Endodermal cell (in vitro differentiated cells): ENCODE results near the gene HMBS. TPM values are rescaled to one million over a fixed set of nuclear protein-coding genes. Genes with fewer than 3 reads are reported as not detected.

Experiments used
- DNase-seq: peaks from one replicate; pipeline ENCODE4 v3.0.0-alpha.2; 2017
- H3K27ac ChIP-seq: 2 replicates; pipeline ENCODE4 v1.5.1; 2013; ENCODE audit warnings: mild to moderate bottlenecking, low read depth, low read length, moderate library complexity
- H3K27me3 ChIP-seq: 2 replicates; pipeline ENCODE4 v1.6.1; 2013; ENCODE audit warnings: mild to moderate bottlenecking, low read length, moderate library complexity; ENCODE audit not compliant: insufficient read depth, control insufficient read depth, poor library complexity, severe bottlenecking
- H3K36me3 ChIP-seq: 2 replicates; pipeline ENCODE4 v1.7.0; 2013; ENCODE audit warnings: mild to moderate bottlenecking, low read length, moderate library complexity; ENCODE audit not compliant: control insufficient read depth, insufficient read depth
- H3K4me1 ChIP-seq: one replicate; pipeline ENCODE4 v1.7.0; 2013; ENCODE audit warnings: low read length; ENCODE audit not compliant: control insufficient read depth, insufficient read depth
- H3K4me3 ChIP-seq: 2 replicates; pipeline ENCODE4 v1.5.1; 2013; ENCODE audit warnings: mild to moderate bottlenecking, low read length, moderate library complexity
- H3K9ac ChIP-seq: 2 replicates; pipeline ENCODE4 v1.6.1; 2013; ENCODE audit warnings: mild to moderate bottlenecking, low read length, moderate library complexity; ENCODE audit not compliant: poor library complexity, severe bottlenecking; ENCODE audit errors: extremely low read depth
- H3K9me3 ChIP-seq: 2 replicates; pipeline ENCODE4 v1.6.1; 2013; ENCODE audit warnings: mild to moderate bottlenecking, low read length, moderate library complexity; ENCODE audit not compliant: control insufficient read depth
- H3K27ac Mint-ChIP-seq: 2 replicates; pipeline ENCODE4 v1.8.0; 2020; ENCODE audit warnings: mixed read lengths
- H3K27me3 Mint-ChIP-seq: 2 replicates; pipeline ENCODE4 v1.8.0; 2021; ENCODE audit warnings: mild to moderate bottlenecking, mixed read lengths; ENCODE audit not compliant: insufficient read depth
- H3K36me3 Mint-ChIP-seq: 2 replicates; pipeline ENCODE4 v1.8.0; 2020; ENCODE audit warnings: low read depth, mixed read lengths
- H3K4me1 Mint-ChIP-seq: 2 replicates; pipeline ENCODE4 v1.8.0; 2020; ENCODE audit warnings: mixed read lengths
- H3K4me3 Mint-ChIP-seq: 2 replicates; pipeline ENCODE4 v1.8.0; 2020; ENCODE audit warnings: mild to moderate bottlenecking, moderate library complexity, mixed read lengths
- H3K9me3 Mint-ChIP-seq: 2 replicates; pipeline ENCODE4 v1.8.0; 2020; ENCODE audit warnings: mild to moderate bottlenecking, mixed read lengths
- CTCF ChIP-seq: fragments of 200-600 bp; sonication (generic); conservative IDR thresholded peaks from 2 replicates; pipeline ENCODE4 v1.5.0; 2021; ENCODE audit warnings: antibody characterized with exemption, mild to moderate bottlenecking
- WGBS, 2 experiments: methylation state at CpG; one replicate each; pipeline versions ENCODE4 v1.1.5 to v1.1.7; 2013; ENCODE audit warnings: missing lambda C conversion rate in 2 of 2, mixed read lengths in 1 of 2; ENCODE audit not compliant: insufficient coverage in 1 of 2, insufficient read length in 1 of 2; 5-methylcytosine and 5-hydroxymethylcytosine counted together
- total RNA-seq, 2 donors: library from RNA; stranded (reverse); fragmentation: NEBNext Ultra II Directional in 1 of 2; extraction: Animal tissue kit (Norgen Biotek cat#: 25700) in 1 of 2; gene quantifications; 2 replicates in 1 of 2; 3 replicates in 1 of 2; pipeline ENCODE4 v1.2.1, GENCODE V29; 2021

The HMBS gene
- total RNA-seq, 2 donors from 2014 or later, result 45.9 to 54.8 TPM

GRCh38 chr11:119118946-119119345, 34.3 kb downstream of the HMBS start:
- Histone ChIP-seq H3K36me3 (peaks cover 5% of the 10 kb centered on the region), H3K4me1 (no peaks in the 10 kb centered on the region), H3K9me3 (no peaks in the 10 kb centered on the region), H3K9ac (no peak overlapping the region), H3K27ac (no peak overlapping the region), H3K27me3 (no peaks in the 10 kb centered on the region), H3K4me3 (no peak overlapping the region)
- no peak for DNase-seq
- H3K4me1 Mint-ChIP-seq, result peaks cover 18% of the 10 kb centered on the region
- H3K27me3 Mint-ChIP-seq, result no peaks in the 10 kb centered on the region
- peaks cover 9% of the 10 kb centered on the region for H3K36me3 Mint-ChIP-seq
- no CpG with 5 or more reads among the region's 1 CpG for WGBS, 2 experiments
- no peaks in the 10 kb centered on the region for H3K9me3 Mint-ChIP-seq
- TF ChIP-seq CTCF, result no peak
- no peak overlapping the region for H3K4me3 Mint-ChIP-seq
- H3K27ac Mint-ChIP-seq, result no peak overlapping the region

GRCh38 chr11:119120639-119121007, 35.9 kb downstream of the HMBS start:
- Histone ChIP-seq H3K27ac (no peak overlapping the region), H3K4me3 (peak overlapping the region; percentile 94), H3K9ac (peak overlapping the region; percentile 59), H3K27me3 (no peaks in the 10 kb centered on the region), H3K36me3 (peaks cover 19% of the 10 kb centered on the region), H3K9me3 (no peaks in the 10 kb centered on the region), H3K4me1 (no peaks in the 10 kb centered on the region)
- H3K9me3 Mint-ChIP-seq, result no peaks in the 10 kb centered on the region
- 65 to 72% methylated on average over 5 of the region's 5 CpGs for WGBS, 2 experiments
- H3K36me3 Mint-ChIP-seq, result peaks cover 11% of the 10 kb centered on the region
- peak overlapping the region; percentile 91 for H3K4me3 Mint-ChIP-seq
- H3K27me3 Mint-ChIP-seq, result no peaks in the 10 kb centered on the region
- no peak for DNase-seq
- H3K27ac Mint-ChIP-seq, result peak overlapping the region; percentile 78
- peaks cover 18% of the 10 kb centered on the region for H3K4me1 Mint-ChIP-seq
- no peak for TF ChIP-seq CTCF

- 1% methylated on average over 44 to 53 of the region's 54 CpGs for WGBS, 2 experiments
- H3K9me3 ChIP-seq, result no peaks in the 10 kb centered on the region
- H3K4me1 Mint-ChIP-seq, result peaks cover 18% of the 10 kb centered on the region
- peak within 1 kb of the TSS; percentile 91 for H3K4me3 Mint-ChIP-seq
- no peaks in the 10 kb centered on the region for H3K27me3 ChIP-seq
- H3K4me1 ChIP-seq, result no peaks in the 10 kb centered on the region
- peak; percentile 100 for DNase-seq
- H3K27ac Mint-ChIP-seq, result peak within 1 kb of the TSS; percentile 93
- H3K36me3 ChIP-seq, result peaks cover 21% of the 10 kb centered on the region
- H3K27me3 Mint-ChIP-seq, result no peaks in the 10 kb centered on the region
- peaks cover 9% of the 10 kb centered on the region for H3K36me3 Mint-ChIP-seq
- TF ChIP-seq CTCF, result no peak
- no peak within 1 kb of the TSS for H3K27ac ChIP-seq
- H3K9me3 Mint-ChIP-seq, result no peaks in the 10 kb centered on the region
- H3K9ac ChIP-seq, result peak within 1 kb of the TSS; percentile 79
- H3K4me3 ChIP-seq, result peak within 1 kb of the TSS; percentile 94
Observed at GRCh38 chr11:119121008-119121810, 36.5 kb downstream of the HMBS start, which contains the start of gene HINFP. Gene HINFP (plus strand): TSS chr11:119121580. CDS start chr11:119126945, 5,365 bp downstream.
